ENCODE measurements around the gene JAGN1.

GRCh38 chr3:9932843-9933560 lies 42.6 kb downstream of the JAGN1 start:
- TF ChIP-seq, protein P1, sequence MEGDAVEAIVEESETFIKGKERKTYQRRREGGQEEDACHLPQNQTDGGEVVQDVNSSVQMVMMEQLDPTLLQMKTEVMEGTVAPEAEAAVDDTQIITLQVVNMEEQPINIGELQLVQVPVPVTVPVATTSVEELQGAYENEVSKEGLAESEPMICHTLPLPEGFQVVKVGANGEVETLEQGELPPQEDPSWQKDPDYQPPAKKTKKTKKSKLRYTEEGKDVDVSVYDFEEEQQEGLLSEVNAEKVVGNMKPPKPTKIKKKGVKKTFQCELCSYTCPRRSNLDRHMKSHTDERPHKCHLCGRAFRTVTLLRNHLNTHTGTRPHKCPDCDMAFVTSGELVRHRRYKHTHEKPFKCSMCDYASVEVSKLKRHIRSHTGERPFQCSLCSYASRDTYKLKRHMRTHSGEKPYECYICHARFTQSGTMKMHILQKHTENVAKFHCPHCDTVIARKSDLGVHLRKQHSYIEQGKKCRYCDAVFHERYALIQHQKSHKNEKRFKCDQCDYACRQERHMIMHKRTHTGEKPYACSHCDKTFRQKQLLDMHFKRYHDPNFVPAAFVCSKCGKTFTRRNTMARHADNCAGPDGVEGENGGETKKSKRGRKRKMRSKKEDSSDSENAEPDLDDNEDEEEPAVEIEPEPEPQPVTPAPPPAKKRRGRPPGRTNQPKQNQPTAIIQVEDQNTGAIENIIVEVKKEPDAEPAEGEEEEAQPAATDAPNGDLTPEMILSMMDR (IDR thresholded peaks at IDR 0.05; ENCODE audit: low read depth, low read length, poor library complexity, severe bottlenecking) = peak; percentile 91
- TF ChIP-seq EZH2phosphoT487 (IDR thresholded peaks at IDR 0.05; ENCODE audit: borderline replicate concordance, low read length) = no peak
